ENCODE measurements around the gene CAD.

DNA sequence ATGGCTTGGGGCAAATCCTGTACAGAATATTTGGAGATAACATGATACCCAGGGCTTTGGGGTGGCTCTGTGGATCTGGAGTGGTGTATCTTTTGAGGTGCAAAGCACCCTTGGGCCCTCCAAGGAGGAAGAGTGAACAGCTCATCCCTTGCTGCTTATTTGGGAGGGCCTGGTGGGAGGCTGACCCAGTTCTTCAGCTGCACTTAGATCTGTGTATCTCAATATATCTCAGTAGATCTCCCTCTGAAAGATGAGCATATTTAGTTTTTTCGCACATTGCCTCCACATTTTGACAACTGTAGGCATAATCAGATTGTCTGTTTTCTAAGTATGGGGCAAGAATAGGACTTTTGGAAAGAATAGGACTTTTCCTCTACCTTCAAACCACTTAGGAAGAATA lies 67.8 kb downstream of the CAD start:
- TF ChIP-seq CTCF (IDR thresholded peaks at IDR 0.05) (no peak), POLR2A (IDR thresholded peaks at IDR 0.05) (no peak)

All from esophagus squamous epithelium (tissue), 4 donors.